Measurements from ENCODE around the gene DNAJC3.
"Not testable (repeated sequence)": the region's sequence is repeated elsewhere in the genome, so short reads cannot be mapped to it uniquely, and the experiment has no call there.

The DNAJC3 gene

GRCh38 chr13:95713651-95714050 lies 36.7 kb downstream of the DNAJC3 start:
- Histone ChIP-seq H3K9me3 (ENCODE audit: control insufficient read depth, insufficient read depth, low read depth, low read length) (no peaks in the 10 kb centered on the region), H3K4me3 (ENCODE audit: low read depth, low read length) (no peak overlapping the region), H3K27me3 (ENCODE audit: control insufficient read depth, insufficient read depth, low read length) (no peaks in the 10 kb centered on the region), H3K27ac (ENCODE audit: low read depth, low read length) (no peak overlapping the region), H3K36me3 (ENCODE audit: control insufficient read depth, insufficient read depth, low read length) (peaks cover 3% of the 10 kb centered on the region; the same call in 1 of the 2 replicates), H3K9ac (ENCODE audit: low read length) (no peak overlapping the region), H3K4me1 (ENCODE audit: control insufficient read depth, insufficient read depth, low read length) (no peaks in the 10 kb centered on the region)

GRCh38 chr13:95714142-95714832 lies 37.3 kb downstream of the DNAJC3 start:
- Histone ChIP-seq H3K27ac (ENCODE audit: low read depth, low read length) (no peak overlapping the region), H3K4me3 (ENCODE audit: low read depth, low read length) (no peak overlapping the region), H3K9me3 (ENCODE audit: control insufficient read depth, insufficient read depth, low read depth, low read length) (no peaks in the 10 kb centered on the region), H3K27me3 (ENCODE audit: control insufficient read depth, insufficient read depth, low read length) (no peaks in the 10 kb centered on the region), H3K9ac (ENCODE audit: low read length) (no peak overlapping the region), H3K4me1 (ENCODE audit: control insufficient read depth, insufficient read depth, low read length) (no peaks in the 10 kb centered on the region), H3K36me3 (ENCODE audit: control insufficient read depth, insufficient read depth, low read length) (peaks cover 3% of the 10 kb centered on the region; the same call in 1 of the 2 replicates)

GRCh38 chr13:95716231-95716630 lies 39.3 kb downstream of the DNAJC3 start:
- H3K9me3 ChIP-seq (ENCODE audit: control insufficient read depth, insufficient read depth, low read depth, low read length), result no peaks in the 10 kb centered on the region
- no peaks in the 10 kb centered on the region for H3K27me3 ChIP-seq (ENCODE audit: control insufficient read depth, insufficient read depth, low read length)
- no peak overlapping the region for H3K27ac ChIP-seq (ENCODE audit: low read depth, low read length)
- 0 out of 2 replicates have a peak, but pooled peaks cover 1% of the 10 kb centered on the region for H3K36me3 ChIP-seq (ENCODE audit: control insufficient read depth, insufficient read depth, low read length)
- no peak overlapping the region for H3K4me3 ChIP-seq (ENCODE audit: low read depth, low read length)
- no peaks in the 10 kb centered on the region for H3K4me1 ChIP-seq (ENCODE audit: control insufficient read depth, insufficient read depth, low read length)
- no peak overlapping the region for H3K9ac ChIP-seq (ENCODE audit: low read length)

- H3K9ac ChIP-seq (ENCODE audit: low read length), result no peak overlapping the region
- no peak overlapping the region for H3K4me3 ChIP-seq (ENCODE audit: low read depth, low read length)
- 0 out of 2 replicates have a peak, but pooled peaks cover 2% of the 10 kb centered on the region for H3K36me3 ChIP-seq (ENCODE audit: control insufficient read depth, insufficient read depth, low read length)
- no peak overlapping the region for H3K27ac ChIP-seq (ENCODE audit: low read depth, low read length)
- no peaks in the 10 kb centered on the region for H3K27me3 ChIP-seq (ENCODE audit: control insufficient read depth, insufficient read depth, low read length)
- no peaks in the 10 kb centered on the region for H3K4me1 ChIP-seq (ENCODE audit: control insufficient read depth, insufficient read depth, low read length)
- H3K9me3 ChIP-seq (ENCODE audit: control insufficient read depth, insufficient read depth, low read depth, low read length), result no peaks in the 10 kb centered on the region
These were observed 45.3 kb downstream of the DNAJC3 start for GRCh38 chr13:95722241-95722640.

- 0 out of 2 replicates have a peak, but pooled peaks cover 2% of the 10 kb centered on the region for H3K36me3 ChIP-seq (ENCODE audit: control insufficient read depth, insufficient read depth, low read length)
- no peak overlapping the region for H3K9ac ChIP-seq (ENCODE audit: low read length)
- H3K9me3 ChIP-seq (ENCODE audit: control insufficient read depth, insufficient read depth, low read depth, low read length), result no peaks in the 10 kb centered on the region
- H3K4me3 ChIP-seq (ENCODE audit: low read depth, low read length), result no peak overlapping the region
- H3K27me3 ChIP-seq (ENCODE audit: control insufficient read depth, insufficient read depth, low read length), result no peaks in the 10 kb centered on the region
- no peaks in the 10 kb centered on the region for H3K4me1 ChIP-seq (ENCODE audit: control insufficient read depth, insufficient read depth, low read length)
- H3K27ac ChIP-seq (ENCODE audit: low read depth, low read length), result no peak overlapping the region
These were observed 46.5 kb downstream of the DNAJC3 start for GRCh38 chr13:95723438-95723837.

- Histone ChIP-seq H3K9me3 (ENCODE audit: control insufficient read depth, insufficient read depth, low read depth, low read length) (no peaks in the 10 kb centered on the region), H3K9ac (ENCODE audit: low read length) (no peak overlapping the region), H3K36me3 (ENCODE audit: control insufficient read depth, insufficient read depth, low read length) (0 out of 2 replicates have a peak, but pooled peaks cover 2% of the 10 kb centered on the region), H3K4me3 (ENCODE audit: low read depth, low read length) (no peak overlapping the region), H3K4me1 (ENCODE audit: control insufficient read depth, insufficient read depth, low read length) (no peaks in the 10 kb centered on the region), H3K27me3 (ENCODE audit: control insufficient read depth, insufficient read depth, low read length) (no peaks in the 10 kb centered on the region), H3K27ac (ENCODE audit: low read depth, low read length) (no peak overlapping the region)
These were observed 47.3 kb downstream of the DNAJC3 start for GRCh38 chr13:95724252-95724651.

GRCh38 chr13:95726876-95727275 lies 49.9 kb downstream of the DNAJC3 start:
- Histone ChIP-seq H3K4me1 (ENCODE audit: control insufficient read depth, insufficient read depth, low read length) (no peaks in the 10 kb centered on the region), H3K4me3 (ENCODE audit: low read depth, low read length) (no peak overlapping the region), H3K27ac (ENCODE audit: low read depth, low read length) (no peak overlapping the region), H3K27me3 (ENCODE audit: control insufficient read depth, insufficient read depth, low read length) (no peaks in the 10 kb centered on the region), H3K36me3 (ENCODE audit: control insufficient read depth, insufficient read depth, low read length) (peaks cover 2% of the 10 kb centered on the region; the same call in 1 of the 2 replicates), H3K9ac (ENCODE audit: low read length) (no peak overlapping the region), H3K9me3 (ENCODE audit: control insufficient read depth, insufficient read depth, low read depth, low read length) (peaks cover 15% of the 10 kb centered on the region; the same call in 1 of the 2 replicates)

GRCh38 chr13:95728957-95729356 lies 52.0 kb downstream of the DNAJC3 start:
- H3K27me3 ChIP-seq (ENCODE audit: control insufficient read depth, insufficient read depth, low read length), result no peaks in the 10 kb centered on the region
- H3K27ac ChIP-seq (ENCODE audit: low read depth, low read length), result no peak overlapping the region
- H3K36me3 ChIP-seq (ENCODE audit: control insufficient read depth, insufficient read depth, low read length), result no peaks in the 10 kb centered on the region; the same call in 1 of the 2 replicates
- H3K4me1 ChIP-seq (ENCODE audit: control insufficient read depth, insufficient read depth, low read length), result no peaks in the 10 kb centered on the region
- H3K9ac ChIP-seq (ENCODE audit: low read length), result no peak overlapping the region
- H3K9me3 ChIP-seq (ENCODE audit: control insufficient read depth, insufficient read depth, low read depth, low read length), result peaks cover 22% of the 10 kb centered on the region
- no peak overlapping the region for H3K4me3 ChIP-seq (ENCODE audit: low read depth, low read length)

GRCh38 chr13:95734124-95734523 lies 57.2 kb downstream of the DNAJC3 start:
- no peak overlapping the region for H3K27ac ChIP-seq (ENCODE audit: low read depth, low read length)
- H3K4me3 ChIP-seq (ENCODE audit: low read depth, low read length), result no peak overlapping the region
- no peaks in the 10 kb centered on the region; the same call in 1 of the 2 replicates for H3K36me3 ChIP-seq (ENCODE audit: control insufficient read depth, insufficient read depth, low read length)
- H3K9me3 ChIP-seq (ENCODE audit: control insufficient read depth, insufficient read depth, low read depth, low read length), result peaks cover 28% of the 10 kb centered on the region
- no peaks in the 10 kb centered on the region for H3K27me3 ChIP-seq (ENCODE audit: control insufficient read depth, insufficient read depth, low read length)
- no peaks in the 10 kb centered on the region for H3K4me1 ChIP-seq (ENCODE audit: control insufficient read depth, insufficient read depth, low read length)
- H3K9ac ChIP-seq (ENCODE audit: low read length), result no peak overlapping the region

GRCh38 chr13:95740071-95740978 lies 63.4 kb downstream of the DNAJC3 start:
- H3K9ac ChIP-seq (ENCODE audit: low read length); H3K9me3 ChIP-seq (ENCODE audit: control insufficient read depth, insufficient read depth, low read depth, low read length); H3K36me3 ChIP-seq (ENCODE audit: control insufficient read depth, insufficient read depth, low read length); H3K27me3 ChIP-seq (ENCODE audit: control insufficient read depth, insufficient read depth, low read length); H3K4me1 ChIP-seq (ENCODE audit: control insufficient read depth, insufficient read depth, low read length); H3K27ac ChIP-seq (ENCODE audit: low read depth, low read length): not testable (repeated sequence)
- peak overlapping the region; percentile 48 for H3K4me3 ChIP-seq (ENCODE audit: low read depth, low read length)

- H3K4me1 ChIP-seq (ENCODE audit: control insufficient read depth, insufficient read depth, low read length), result 0 out of 2 replicates have a peak, but pooled peaks cover 7% of the 10 kb centered on the region
- H3K9ac ChIP-seq (ENCODE audit: low read length), result no peak overlapping the region
- H3K9me3 ChIP-seq (ENCODE audit: control insufficient read depth, insufficient read depth, low read depth, low read length), result no peaks in the 10 kb centered on the region
- no peaks in the 10 kb centered on the region for H3K27me3 ChIP-seq (ENCODE audit: control insufficient read depth, insufficient read depth, low read length)
- no peak overlapping the region; the same call in 1 of the 2 replicates for H3K27ac ChIP-seq (ENCODE audit: low read depth, low read length)
- H3K36me3 ChIP-seq (ENCODE audit: control insufficient read depth, insufficient read depth, low read length), result no peaks in the 10 kb centered on the region
- H3K4me3 ChIP-seq (ENCODE audit: low read depth, low read length), result peak overlapping the region; percentile 48
These were observed 64.0 kb downstream of the DNAJC3 start for GRCh38 chr13:95740979-95741320.
